ENCODE results near the gene SCNN1A. TPM values are rescaled to one million over a fixed set of nuclear protein-coding genes. Genes with fewer than 3 reads are reported as not detected.

The SCNN1A gene
- total RNA-seq, 5 donors from 2014 or later (not counting 1 experiment from before 2014, with no cell fraction given) = 1.0 to 3.4 (median 2.6) TPM

GRCh38 chr12:6334940-6335450 lies 40.4 kb downstream of the SCNN1A start:
- CTCF ChIA-PET = interaction anchor here (0.6 to 5.6 kb wide), 26 partner anchors 9 to 1487 kb away, joined by 3 to 74 read pairs (median 4); partner anchors contain the start of genes TAPBPL (in 1 of the 2), USP5 (in 1 of the 2) and VAMP1 (in 1 of the 2)
- Mint-ChIP-seq H3K4me1 (peaks cover 11 to 31% (median 26%) of the 10 kb centered on the region in 3 donors), H3K36me3 (peaks cover 29% of the 10 kb centered on the region), H3K27me3 (no peaks in the 10 kb centered on the region), H3K9me3 (no peaks in the 10 kb centered on the region), H3K27ac (no peak overlapping the region), H3K4me3 (no peak overlapping the region)
- H3K27me3 ChIP-seq (replicated peaks in 1 of 2; ENCODE audit: control insufficient read depth in 2 of 2, extremely low read depth in 1 of 2, insufficient read depth in 2 of 2, low read length in 1 of 2) = no peaks in the 10 kb centered on the region
- 87% methylated on average over 8 of the region's 13 CpGs for WGBS (ENCODE audit: insufficient coverage)
- peaks cover 3 to 59% of the 10 kb centered on the region in 2 donors for H3K36me3 ChIP-seq (ENCODE audit: control insufficient read depth in 2 of 2, extremely low read depth in 1 of 2, insufficient read depth in 1 of 2, low read length in 1 of 2)
- POLR2A ChIA-PET = interaction anchor here (0.5 to 0.6 kb wide), 4 partner anchors 13 to 346 kb away, joined by 3 to 5 read pairs (median 4); no protein-coding TSS in a partner anchor
- peak overlapping the region; percentile 10 to 99 for H3K4me3 ChIP-seq (ENCODE audit: control insufficient read depth in 1 of 2, extremely low read depth in 1 of 2, low read length in 1 of 2)
- no peaks in the 10 kb centered on the region for H3K9me3 ChIP-seq
- peak overlapping the region; percentile 88 for H3K27ac ChIP-seq (ENCODE audit: low read length)
- DNase-seq (no peak), ATAC-seq (replicated peaks in 1 of 4) (no peak)
- H3K4me1 ChIP-seq (ENCODE audit: control insufficient read depth in 1 of 2, extremely low read depth in 1 of 2, insufficient read depth in 2 of 2, low read length in 2 of 2) = peaks cover 58 to 84% of the 10 kb centered on the region in 2 experiments

GRCh38 chr12:6334359-6334758 lies 41.0 kb downstream of the SCNN1A start:
- H3K4me1 ChIP-seq (ENCODE audit: control insufficient read depth in 1 of 2, extremely low read depth in 1 of 2, insufficient read depth in 2 of 2, low read length in 2 of 2) = peaks cover 57 to 86% of the 10 kb centered on the region in 2 experiments
- no CpG with 5 or more reads among the region's 5 CpGs for WGBS (ENCODE audit: insufficient coverage)
- H3K27me3 ChIP-seq (replicated peaks in 1 of 2; ENCODE audit: control insufficient read depth in 2 of 2, extremely low read depth in 1 of 2, insufficient read depth in 2 of 2, low read length in 1 of 2) = no peaks in the 10 kb centered on the region
- DNase-seq (no peak), ATAC-seq (replicated peaks in 1 of 4) (no peak)
- H3K36me3 ChIP-seq (ENCODE audit: control insufficient read depth in 2 of 2, extremely low read depth in 1 of 2, insufficient read depth in 1 of 2, low read length in 1 of 2) = peaks cover 3 to 64% of the 10 kb centered on the region in 2 donors
- H3K9me3 ChIP-seq = no peaks in the 10 kb centered on the region
- ChIA-PET POLR2A (interaction anchor here (0.6 kb wide), 2 partner anchors 10 to 24 kb away, joined by 3 read pairs; no protein-coding TSS in a partner anchor), CTCF (interaction anchor here (0.6 to 5.6 kb wide), 12 partner anchors 9 to 203 kb away, joined by 3 to 74 read pairs (median 4); no protein-coding TSS in a partner anchor)
- peaks cover 11 to 31% (median 26%) of the 10 kb centered on the region in 3 donors for H3K4me1 Mint-ChIP-seq
- H3K27me3 Mint-ChIP-seq = no peaks in the 10 kb centered on the region
- no peak overlapping the region for H3K27ac Mint-ChIP-seq
- H3K36me3 Mint-ChIP-seq = peaks cover 29% of the 10 kb centered on the region
- no peak overlapping the region for H3K4me3 ChIP-seq (ENCODE audit: control insufficient read depth in 1 of 2, extremely low read depth in 1 of 2, low read length in 1 of 2)
- H3K4me3 Mint-ChIP-seq = peak overlapping the region in 1 of 3 donors; percentile 24
- peak overlapping the region; percentile 88 for H3K27ac ChIP-seq (ENCODE audit: low read length)
- no peaks in the 10 kb centered on the region for H3K9me3 Mint-ChIP-seq

DNA sequence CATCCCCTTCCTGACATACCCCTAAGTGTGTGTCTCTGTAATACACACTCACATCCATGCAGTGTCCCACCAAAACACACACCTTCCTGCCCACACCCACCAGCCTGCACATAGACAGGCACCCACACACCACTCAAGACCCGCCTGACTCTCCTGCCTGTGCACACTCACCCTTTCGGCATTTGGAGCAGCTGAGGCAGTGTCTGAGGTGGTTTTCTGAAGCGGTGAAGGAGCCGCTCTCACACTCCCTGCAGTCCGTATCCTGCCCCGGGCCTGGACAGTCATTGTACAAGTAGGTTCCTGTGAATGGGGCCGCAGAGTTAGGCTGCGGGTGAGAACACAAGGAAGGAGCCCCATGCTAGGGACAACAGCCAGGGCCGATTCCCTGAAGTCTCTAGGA lies 41.8 kb downstream of the SCNN1A start:
- 50% methylated on average over 2 of the region's 9 CpGs for WGBS (ENCODE audit: insufficient coverage)
- no peak overlapping the region for H3K27ac Mint-ChIP-seq

DNA sequence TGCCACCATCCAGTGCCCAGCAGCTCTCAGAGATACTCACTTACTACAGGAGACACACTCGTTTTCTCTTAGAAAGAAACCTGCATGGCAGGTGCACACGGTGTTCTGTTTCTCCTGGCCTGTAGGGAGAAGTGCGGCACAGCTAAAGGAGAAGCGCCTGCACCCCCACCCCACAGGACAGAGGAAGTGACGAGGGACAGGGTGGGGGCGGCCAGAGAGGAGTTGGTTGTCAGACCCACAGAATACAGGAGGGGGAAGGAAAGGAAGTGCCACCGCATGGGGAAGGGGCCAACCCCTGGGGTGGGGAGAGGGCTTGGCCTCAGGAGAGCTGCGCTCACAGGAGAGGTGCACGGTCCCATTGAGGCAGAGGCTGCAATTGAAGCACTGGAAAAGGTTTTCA lies 42.3 kb downstream of the SCNN1A start:
- no peaks in the 10 kb centered on the region for H3K27me3 ChIP-seq (replicated peaks in 1 of 2; ENCODE audit: control insufficient read depth in 2 of 2, extremely low read depth in 1 of 2, insufficient read depth in 2 of 2, low read length in 1 of 2)
- no peak overlapping the region for H3K27ac Mint-ChIP-seq
- peaks cover 11 to 31% (median 28%) of the 10 kb centered on the region in 3 donors for H3K4me1 Mint-ChIP-seq
- no peaks in the 10 kb centered on the region for H3K9me3 Mint-ChIP-seq
- H3K9me3 ChIP-seq = no peaks in the 10 kb centered on the region
- H3K27me3 Mint-ChIP-seq = no peaks in the 10 kb centered on the region
- peak overlapping the region; percentile 88 for H3K27ac ChIP-seq (ENCODE audit: low read length)
- H3K4me1 ChIP-seq (ENCODE audit: control insufficient read depth in 1 of 2, extremely low read depth in 1 of 2, insufficient read depth in 2 of 2, low read length in 2 of 2) = peaks cover 45 to 73% of the 10 kb centered on the region in 2 experiments
- peak overlapping the region in 2 of 3 donors; percentile 35 to 54 for H3K4me3 Mint-ChIP-seq
- POLR2A ChIA-PET = no interaction called here
- WGBS (ENCODE audit: insufficient coverage) = 26% methylated on average over 4 of the region's 9 CpGs
- peaks cover 29% of the 10 kb centered on the region for H3K36me3 Mint-ChIP-seq
- CTCF ChIA-PET = interaction anchor here (0.7 to 5.6 kb wide), 6 partner anchors 9 to 133 kb away, joined by 3 to 74 read pairs (median 6); partner anchors contain the start of gene TNFRSF1A (in 1 of the 2)
- DNase-seq (peak in 10 of 35 experiments; percentile 12 to 47 (median 30)), ATAC-seq (replicated peaks in 1 of 4) (no peak)
- peaks cover 14 to 68% of the 10 kb centered on the region in 2 donors for H3K36me3 ChIP-seq (ENCODE audit: control insufficient read depth in 2 of 2, extremely low read depth in 1 of 2, insufficient read depth in 1 of 2, low read length in 1 of 2)
- H3K4me3 ChIP-seq (ENCODE audit: control insufficient read depth in 1 of 2, extremely low read depth in 1 of 2, low read length in 1 of 2) = no peak overlapping the region

More for the DNA sequence above, 41.8 kb downstream of the SCNN1A start:
- Mint-ChIP-seq H3K36me3 (peaks cover 29% of the 10 kb centered on the region), H3K4me1 (peaks cover 11 to 31% (median 26%) of the 10 kb centered on the region in 3 donors), H3K9me3 (no peaks in the 10 kb centered on the region), H3K4me3 (peak overlapping the region in 2 of 3 donors; percentile 36 to 53), H3K27me3 (no peaks in the 10 kb centered on the region)
- no peaks in the 10 kb centered on the region for H3K9me3 ChIP-seq
- DNase-seq (peak in 3 of 35 experiments; percentile 24 to 32 (median 25)), ATAC-seq (replicated peaks in 1 of 4) (no peak)
- H3K27me3 ChIP-seq (replicated peaks in 1 of 2; ENCODE audit: control insufficient read depth in 2 of 2, extremely low read depth in 1 of 2, insufficient read depth in 2 of 2, low read length in 1 of 2) = no peaks in the 10 kb centered on the region
- H3K27ac ChIP-seq (ENCODE audit: low read length) = peak overlapping the region; percentile 88
- peaks cover 10 to 66% of the 10 kb centered on the region in 2 donors for H3K36me3 ChIP-seq (ENCODE audit: control insufficient read depth in 2 of 2, extremely low read depth in 1 of 2, insufficient read depth in 1 of 2, low read length in 1 of 2)
- CTCF ChIA-PET = interaction anchor here in 1 of 2 donors (1.1 to 5.6 kb wide), 3 partner anchors 32 to 204 kb away, joined by 3 to 74 read pairs (median 5); no protein-coding TSS in a partner anchor
- POLR2A ChIA-PET = no interaction called here
- H3K4me1 ChIP-seq (ENCODE audit: control insufficient read depth in 1 of 2, extremely low read depth in 1 of 2, insufficient read depth in 2 of 2, low read length in 2 of 2) = peaks cover 49 to 78% of the 10 kb centered on the region in 2 experiments
- no peak overlapping the region for H3K4me3 ChIP-seq (ENCODE audit: control insufficient read depth in 1 of 2, extremely low read depth in 1 of 2, low read length in 1 of 2)

GRCh38 chr12:6332459-6332858 lies 42.9 kb downstream of the SCNN1A start:
- CTCF ChIA-PET = interaction anchor here (0.7 to 5.6 kb wide), 7 partner anchors 9 to 200 kb away, joined by 3 to 74 read pairs (median 6); partner anchors contain the start of gene TNFRSF1A (in 1 of the 2)
- peaks cover 29% of the 10 kb centered on the region for H3K36me3 Mint-ChIP-seq
- no peaks in the 10 kb centered on the region for H3K27me3 Mint-ChIP-seq
- DNase-seq = no peak
- peaks cover 15 to 73% of the 10 kb centered on the region in 2 donors for H3K36me3 ChIP-seq (ENCODE audit: control insufficient read depth in 2 of 2, extremely low read depth in 1 of 2, insufficient read depth in 1 of 2, low read length in 1 of 2)
- no peak overlapping the region for H3K4me3 ChIP-seq (ENCODE audit: control insufficient read depth in 1 of 2, extremely low read depth in 1 of 2, low read length in 1 of 2)
- no CpG with 5 or more reads among the region's 4 CpGs for WGBS (ENCODE audit: insufficient coverage)
- POLR2A ChIA-PET = interaction anchor here in 1 of 2 donors (0.5 kb wide), 1 partner anchor 95 kb away, joined by 5 read pairs; no protein-coding TSS in a partner anchor
- no peak overlapping the region for H3K4me3 Mint-ChIP-seq
- no peaks in the 10 kb centered on the region for H3K9me3 Mint-ChIP-seq
- peaks cover 11 to 31% (median 28%) of the 10 kb centered on the region in 3 donors for H3K4me1 Mint-ChIP-seq
- peaks cover 39 to 70% of the 10 kb centered on the region in 2 experiments for H3K4me1 ChIP-seq (ENCODE audit: control insufficient read depth in 1 of 2, extremely low read depth in 1 of 2, insufficient read depth in 2 of 2, low read length in 2 of 2)
- no peak overlapping the region for H3K27ac Mint-ChIP-seq
- ATAC-seq (replicated peaks in 1 of 4) = no peak
- no peaks in the 10 kb centered on the region for H3K27me3 ChIP-seq (replicated peaks in 1 of 2; ENCODE audit: control insufficient read depth in 2 of 2, extremely low read depth in 1 of 2, insufficient read depth in 2 of 2, low read length in 1 of 2)
- no peaks in the 10 kb centered on the region for H3K9me3 ChIP-seq
- peak overlapping the region; percentile 88 for H3K27ac ChIP-seq (ENCODE audit: low read length)

- Mint-ChIP-seq H3K36me3 (peaks cover 29% of the 10 kb centered on the region), H3K4me3 (no peak overlapping the region)
Observed at GRCh38 chr12:6330999-6331714, 44.2 kb downstream of the SCNN1A start.

More at GRCh38 chr12:6330999-6331714, 44.2 kb downstream of the SCNN1A start:
- no peaks in the 10 kb centered on the region for H3K9me3 Mint-ChIP-seq
- no CpG with 5 or more reads among the region's 4 CpGs for WGBS (ENCODE audit: insufficient coverage)
- Histone ChIP-seq H3K36me3 (ENCODE audit: control insufficient read depth in 2 of 2, extremely low read depth in 1 of 2, insufficient read depth in 1 of 2, low read length in 1 of 2) (peaks cover 15 to 82% of the 10 kb centered on the region in 2 donors), H3K4me3 (ENCODE audit: control insufficient read depth in 1 of 2, extremely low read depth in 1 of 2, low read length in 1 of 2) (no peak overlapping the region), H3K4me1 (ENCODE audit: control insufficient read depth in 1 of 2, extremely low read depth in 1 of 2, insufficient read depth in 2 of 2, low read length in 2 of 2) (peaks cover 26 to 62% of the 10 kb centered on the region in 2 experiments), H3K9me3 (no peaks in the 10 kb centered on the region), H3K27me3 (replicated peaks in 1 of 2; ENCODE audit: control insufficient read depth in 2 of 2, extremely low read depth in 1 of 2, insufficient read depth in 2 of 2, low read length in 1 of 2) (no peaks in the 10 kb centered on the region), H3K27ac (ENCODE audit: low read length) (no peak overlapping the region)
- ATAC-seq (replicated peaks in 1 of 4) = no peak
- peaks cover 19 to 38% (median 33%) of the 10 kb centered on the region in 3 donors for H3K4me1 Mint-ChIP-seq
- H3K27ac Mint-ChIP-seq = peak overlapping the region; percentile 74 to 85
- CTCF ChIA-PET = interaction anchor here in 1 of 2 donors (0.6 to 0.7 kb wide), 2 partner anchors 97 to 691 kb away, joined by 5 read pairs; no protein-coding TSS in a partner anchor
- no peak for DNase-seq
- POLR2A ChIA-PET = interaction anchor here (0.6 kb wide), 2 partner anchors 160 to 275 kb away, joined by 4 to 15 read pairs; no protein-coding TSS in a partner anchor
- H3K27me3 Mint-ChIP-seq = no peaks in the 10 kb centered on the region
